GM18868 (cell line): ENCODE data around the gene FNDC3B.

Source experiments
- ATAC-seq: cut with Tn5 transposase; IDR thresholded peaks from one replicate; pipeline ENCODE4 v1.9.1; 2021; ENCODE audit warnings: mild to moderate bottlenecking, moderate library complexity; ENCODE audit not compliant: unreplicated experiment

Gene FNDC3B

GRCh38 chr3:172300187-172300586 is 260.8 kb downstream of the FNDC3B start:
- no peak for ATAC-seq

- no peak for ATAC-seq
Measured at GRCh38 chr3:172300862-172301261, 261.5 kb downstream of the FNDC3B start.

GRCh38 chr3:172302203-172302602 is 262.8 kb downstream of the FNDC3B start:
- no peak for ATAC-seq

GRCh38 chr3:172303181-172303580 is 263.8 kb downstream of the FNDC3B start:
- ATAC-seq: no peak

- ATAC-seq: no peak
Measured at GRCh38 chr3:172303941-172304558, 264.7 kb downstream of the FNDC3B start.

GRCh38 chr3:172305552-172305951 is 266.2 kb downstream of the FNDC3B start:
- ATAC-seq: no peak

- no peak for ATAC-seq
Measured at GRCh38 chr3:172305974-172306373, 266.6 kb downstream of the FNDC3B start.

- no peak for ATAC-seq
Measured at GRCh38 chr3:172307141-172307560, 267.8 kb downstream of the FNDC3B start.

- no peak for ATAC-seq
Measured at GRCh38 chr3:172309059-172309458, 269.7 kb downstream of the FNDC3B start.

- ATAC-seq: no peak
Measured at GRCh38 chr3:172309741-172310427, 270.5 kb downstream of the FNDC3B start.

- ATAC-seq: no peak
Measured at GRCh38 chr3:172310428-172310760, 271.0 kb downstream of the FNDC3B start.

GRCh38 chr3:172311217-172311616 is 271.8 kb downstream of the FNDC3B start:
- ATAC-seq: no peak

- no peak for ATAC-seq
Measured at GRCh38 chr3:172312001-172312400, 272.6 kb downstream of the FNDC3B start.

- ATAC-seq: no peak
Measured at GRCh38 chr3:172312711-172313110, 273.3 kb downstream of the FNDC3B start.

GRCh38 chr3:172313671-172314070 is 274.3 kb downstream of the FNDC3B start:
- ATAC-seq: no peak

- ATAC-seq: no peak
Measured at GRCh38 chr3:172314591-172315160, 275.3 kb downstream of the FNDC3B start.

- ATAC-seq: no peak
Measured at GRCh38 chr3:172315401-172316091, 276.2 kb downstream of the FNDC3B start.

- no peak for ATAC-seq
Measured at GRCh38 chr3:172316758-172317157, 277.4 kb downstream of the FNDC3B start.

- ATAC-seq: no peak
Measured at GRCh38 chr3:172317481-172317880, 278.1 kb downstream of the FNDC3B start.

GRCh38 chr3:172317984-172318383 is 278.6 kb downstream of the FNDC3B start:
- ATAC-seq: peak; percentile 56

GRCh38 chr3:172319595-172319994 is 280.2 kb downstream of the FNDC3B start:
- no peak for ATAC-seq

- no peak for ATAC-seq
Measured at GRCh38 chr3:172320468-172320867, 281.1 kb downstream of the FNDC3B start.
